HCEC 1CT (cell line): ENCODE data around the gene NSG2.

Experiments
- DNase-seq: peaks from one replicate; pipeline ENCODE4 v3.0.0-alpha.2; 2017

Gene NSG2

GRCh38 chr5:174045470-174046025, at the start of gene NSG2:
Gene NSG2 (plus strand): TSS chr5:174045706. CDS start chr5:174046756, 1,050 bp downstream.
- peak; percentile 16 for DNase-seq

- DNase-seq: peak; percentile 17
Measured at GRCh38 chr5:173997331-173997730, 48.2 kb upstream of the NSG2 start.

- no peak for DNase-seq
Measured at GRCh38 chr5:173998531-173998930, 47.0 kb upstream of the NSG2 start.

GRCh38 chr5:174000076-174000475, 45.4 kb upstream of the NSG2 start:
- no peak for DNase-seq

GRCh38 chr5:174003795-174004194, 41.7 kb upstream of the NSG2 start:
- no peak for DNase-seq

- DNase-seq: no peak
Measured at GRCh38 chr5:174008922-174009321, 36.6 kb upstream of the NSG2 start.

- DNase-seq: no peak
Measured at GRCh38 chr5:174010365-174010764, 35.1 kb upstream of the NSG2 start.

GRCh38 chr5:174011441-174011840, 34.1 kb upstream of the NSG2 start:
- DNase-seq: no peak

GRCh38 chr5:174020069-174020927, 25.2 kb upstream of the NSG2 start:
- DNase-seq: peak; percentile 37

- DNase-seq: no peak
Measured at GRCh38 chr5:174020928-174021304, 24.6 kb upstream of the NSG2 start.

- DNase-seq: no peak
Measured at GRCh38 chr5:174022384-174023095, 23.0 kb upstream of the NSG2 start.

GRCh38 chr5:174030286-174030685, 15.2 kb upstream of the NSG2 start:
- DNase-seq: no peak

- no peak for DNase-seq
Measured at GRCh38 chr5:174044466-174045254, 846 bp upstream of the NSG2 start.

GRCh38 chr5:174046558-174046957, 1.1 kb downstream of the NSG2 start:
- no peak for DNase-seq

GRCh38 chr5:174047472-174048099, 2.1 kb downstream of the NSG2 start:
- DNase-seq: no peak

GRCh38 chr5:174052636-174053035, 7.1 kb downstream of the NSG2 start:
- DNase-seq: no peak

GRCh38 chr5:174053905-174054304, 8.4 kb downstream of the NSG2 start:
- DNase-seq: no peak

GRCh38 chr5:174056064-174056847, 10.8 kb downstream of the NSG2 start:
- no peak for DNase-seq

- no peak for DNase-seq
Measured at GRCh38 chr5:174057206-174057605, 11.7 kb downstream of the NSG2 start.

GRCh38 chr5:174058433-174059122, 13.1 kb downstream of the NSG2 start:
- no peak for DNase-seq

GRCh38 chr5:174059247-174059646, 13.7 kb downstream of the NSG2 start:
- no peak for DNase-seq
